ENCODE results near the gene NKX6-2.

Gene NKX6-2

GRCh38 chr10:132828681-132829080 lies 42.7 kb upstream of the NKX6-2 start:
- no peaks in the 10 kb centered on the region for H3K79me2 ChIP-seq (ENCODE audit: insufficient read depth, low read length)
- no peak overlapping the region for H3K9ac ChIP-seq (ENCODE audit: low read length)
- H3K9me2 ChIP-seq (ENCODE audit: low read depth, low read length) = no peaks in the 10 kb centered on the region
- no peaks in the 10 kb centered on the region for H3F3A ChIP-seq (ENCODE audit: insufficient read depth, low read length)
- no peaks in the 10 kb centered on the region for H3K4me1 ChIP-seq (ENCODE audit: insufficient read depth, low read length, severe bottlenecking)
- H4K20me1 ChIP-seq (ENCODE audit: insufficient read depth, low read length) = no peaks in the 10 kb centered on the region
- no peak overlapping the region for H2AFZ ChIP-seq (ENCODE audit: low read length)
- H3K36me3 ChIP-seq (ENCODE audit: insufficient read depth, low read length) = no peaks in the 10 kb centered on the region
- no peak overlapping the region for H3K27ac ChIP-seq (ENCODE audit: low read depth, low read length, poor library complexity, severe bottlenecking)
- H3K27me3 ChIP-seq (ENCODE audit: insufficient read depth, low read length) = no peaks in the 10 kb centered on the region
- H3K9me3 ChIP-seq (ENCODE audit: low read length) = no peaks in the 10 kb centered on the region
- no peak overlapping the region for H3K4me3 ChIP-seq (ENCODE audit: low read depth, low read length, poor library complexity, severe bottlenecking)
- TF ChIP-seq CTCF (IDR thresholded peaks at IDR 0.05; ENCODE audit: low read length) (no peak), EZH2 (IDR thresholded peaks at IDR 0.05; ENCODE audit: borderline replicate concordance, low read length) (no peak)
- no peak overlapping the region for H3K4me2 ChIP-seq (ENCODE audit: low read length)

GRCh38 chr10:132827861-132828539 lies 42.1 kb upstream of the NKX6-2 start:
- no peaks in the 10 kb centered on the region for H3K4me1 ChIP-seq (ENCODE audit: insufficient read depth, low read length, severe bottlenecking)
- TF ChIP-seq CTCF (IDR thresholded peaks at IDR 0.05; ENCODE audit: low read length) (no peak), EZH2 (IDR thresholded peaks at IDR 0.05; ENCODE audit: borderline replicate concordance, low read length) (no peak)
- H3K27ac ChIP-seq (ENCODE audit: low read depth, low read length, poor library complexity, severe bottlenecking) = no peak overlapping the region
- no peaks in the 10 kb centered on the region for H4K20me1 ChIP-seq (ENCODE audit: insufficient read depth, low read length)
- no peak overlapping the region for H3K4me3 ChIP-seq (ENCODE audit: low read depth, low read length, poor library complexity, severe bottlenecking)
- no peaks in the 10 kb centered on the region for H3K27me3 ChIP-seq (ENCODE audit: insufficient read depth, low read length)
- no peaks in the 10 kb centered on the region for H3K9me2 ChIP-seq (ENCODE audit: low read depth, low read length)
- H3F3A ChIP-seq (ENCODE audit: insufficient read depth, low read length) = no peaks in the 10 kb centered on the region
- H3K4me2 ChIP-seq (ENCODE audit: low read length) = no peak overlapping the region
- H2AFZ ChIP-seq (ENCODE audit: low read length) = no peak overlapping the region
- no peaks in the 10 kb centered on the region for H3K36me3 ChIP-seq (ENCODE audit: insufficient read depth, low read length)
- H3K79me2 ChIP-seq (ENCODE audit: insufficient read depth, low read length) = no peaks in the 10 kb centered on the region
- no peak overlapping the region for H3K9ac ChIP-seq (ENCODE audit: low read length)
- H3K9me3 ChIP-seq (ENCODE audit: low read length) = no peaks in the 10 kb centered on the region

GRCh38 chr10:132827423-132827789 lies 41.5 kb upstream of the NKX6-2 start:
- Histone ChIP-seq H3K9me3 (ENCODE audit: low read length) (no peaks in the 10 kb centered on the region), H3K36me3 (ENCODE audit: insufficient read depth, low read length) (no peaks in the 10 kb centered on the region), H4K20me1 (ENCODE audit: insufficient read depth, low read length) (no peaks in the 10 kb centered on the region), H3K4me3 (ENCODE audit: low read depth, low read length, poor library complexity, severe bottlenecking) (no peak overlapping the region), H3K4me1 (ENCODE audit: insufficient read depth, low read length, severe bottlenecking) (no peaks in the 10 kb centered on the region), H3K27ac (ENCODE audit: low read depth, low read length, poor library complexity, severe bottlenecking) (no peak overlapping the region), H3K9ac (ENCODE audit: low read length) (no peak overlapping the region), H3K79me2 (ENCODE audit: insufficient read depth, low read length) (no peaks in the 10 kb centered on the region), H2AFZ (ENCODE audit: low read length) (no peak overlapping the region), H3K27me3 (ENCODE audit: insufficient read depth, low read length) (no peaks in the 10 kb centered on the region), H3K4me2 (ENCODE audit: low read length) (no peak overlapping the region), H3F3A (ENCODE audit: insufficient read depth, low read length) (no peaks in the 10 kb centered on the region), H3K9me2 (ENCODE audit: low read depth, low read length) (no peaks in the 10 kb centered on the region)
- TF ChIP-seq EZH2 (IDR thresholded peaks at IDR 0.05; ENCODE audit: borderline replicate concordance, low read length) = no peak
- no peak for TF ChIP-seq CTCF (IDR thresholded peaks at IDR 0.05; ENCODE audit: low read length)
